NOMO-1 (cell line): ENCODE results near the gene MATN3.

Experiments
- DNase-seq, 2 experiments: peaks; one replicate each; lab custom pipeline; 2025; ENCODE audit not compliant: unreplicated experiment in 2 of 2; lab: John Stamatoyannopoulos, UW

Gene MATN3

GRCh38 chr2:19942199-19942598, 70.3 kb downstream of the MATN3 start:
- no peak for DNase-seq
